Activated naive CD8-positive, alpha-beta T cell treated with anti-CD3 and anti-CD28 coated beads for 36 hours (primary cell): Measurements from ENCODE around the gene GAS2. TPM values are rescaled to one million over a fixed set of nuclear protein-coding genes. Genes with fewer than 3 reads are reported as not detected.
"Not testable (repeated sequence)": the region's sequence is repeated elsewhere in the genome, so short reads cannot be mapped to it uniquely, and the experiment has no call there.

Experiments
- DNase-seq: peaks from one replicate; pipeline ENCODE4 v3.0.0; 2021
- H3K27ac Mint-ChIP-seq: one replicate; pipeline ENCODE4 v1.8.0; 2022; ENCODE audit warnings: mild to moderate bottlenecking, moderate library complexity, mixed read lengths
- H3K27me3 Mint-ChIP-seq: one replicate; pipeline ENCODE4 v1.8.0; 2022; ENCODE audit warnings: mild to moderate bottlenecking, mixed read lengths
- H3K36me3 Mint-ChIP-seq: one replicate; pipeline ENCODE4 v1.8.0; 2021; ENCODE audit warnings: mild to moderate bottlenecking, mixed read lengths
- H3K4me1 Mint-ChIP-seq: one replicate; pipeline ENCODE4 v1.8.0; 2021; ENCODE audit warnings: mixed read lengths
- H3K4me3 Mint-ChIP-seq: one replicate; pipeline ENCODE4 v1.8.0; 2022; ENCODE audit warnings: mild to moderate bottlenecking, moderate library complexity, mixed read lengths
- H3K9me3 Mint-ChIP-seq: one replicate; pipeline ENCODE4 v1.8.0; 2022; ENCODE audit warnings: mixed read lengths
- total RNA-seq, 2 experiments: library from RNA; stranded (reverse); gene quantifications; one replicate each; pipeline ENCODE4 v1.2.3, GENCODE V29; 2021

GAS2 gene
- total RNA-seq = 1 to 10 TPM; 1.9 to 2.4 TPM

DNA sequence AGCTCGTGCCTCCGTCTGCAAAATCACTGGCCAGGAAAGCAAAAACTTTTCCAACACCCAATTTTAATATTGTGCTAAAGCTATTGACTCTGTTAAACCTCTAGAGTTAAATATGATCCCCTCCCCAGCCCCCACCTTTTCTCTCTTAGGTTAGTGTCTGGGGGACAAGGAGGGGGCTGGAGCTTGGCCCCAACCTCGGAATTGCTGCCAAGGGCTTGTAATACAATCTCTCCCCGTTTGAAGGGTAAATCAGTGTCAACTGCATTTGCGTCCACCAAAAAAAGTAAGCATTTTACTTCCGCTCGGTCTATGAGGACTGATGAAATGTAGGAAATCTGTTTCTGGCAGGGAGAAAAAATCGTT, at the start of gene GAS2:
Gene GAS2 (plus strand): TSS at position 287 of the 363 bp plus-strand sequence. CDS start 8,259 bp downstream, outside the sequence.
- Mint-ChIP-seq H3K9me3 (no peaks in the 10 kb centered on the region), H3K27me3 (peaks cover 62% of the 10 kb centered on the region)

DNA sequence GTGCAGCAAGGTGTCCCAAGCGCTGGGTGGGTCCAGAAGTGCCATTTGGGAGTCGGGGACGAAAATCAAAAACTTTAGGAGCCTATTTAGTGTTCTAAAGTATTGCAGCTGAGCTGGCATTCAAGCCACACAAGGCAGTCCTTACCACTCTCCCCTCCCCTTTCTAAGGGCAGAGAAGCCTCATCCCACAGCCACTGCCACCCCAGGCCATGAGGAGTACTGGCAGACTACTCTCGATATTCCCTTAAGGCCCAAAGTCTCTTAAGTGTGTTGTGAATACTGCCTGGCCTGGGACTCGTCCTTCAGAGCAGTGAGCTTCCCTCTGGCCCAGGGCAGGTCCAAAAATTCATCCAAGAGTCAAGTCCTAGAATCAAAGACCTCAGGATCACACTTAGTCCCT, 48.5 kb upstream of the GAS2 start:
- Mint-ChIP-seq H3K9me3 (peaks cover 5% of the 10 kb centered on the region), H3K27ac (no peak overlapping the region), H3K4me3 (no peak overlapping the region), H3K27me3 (no peaks in the 10 kb centered on the region), H3K36me3 (peaks cover 34% of the 10 kb centered on the region), H3K4me1 (peaks cover 13% of the 10 kb centered on the region)
- DNase-seq = no peak

More for the DNA sequence above, at the start of gene GAS2:
- no peak within 1 kb of the TSS for H3K27ac Mint-ChIP-seq
- no peaks in the 10 kb centered on the region for H3K36me3 Mint-ChIP-seq
- DNase-seq = no peak
- H3K4me1 Mint-ChIP-seq = peaks cover 22% of the 10 kb centered on the region
- H3K4me3 Mint-ChIP-seq = peak within 1 kb of the TSS; percentile 85

DNA sequence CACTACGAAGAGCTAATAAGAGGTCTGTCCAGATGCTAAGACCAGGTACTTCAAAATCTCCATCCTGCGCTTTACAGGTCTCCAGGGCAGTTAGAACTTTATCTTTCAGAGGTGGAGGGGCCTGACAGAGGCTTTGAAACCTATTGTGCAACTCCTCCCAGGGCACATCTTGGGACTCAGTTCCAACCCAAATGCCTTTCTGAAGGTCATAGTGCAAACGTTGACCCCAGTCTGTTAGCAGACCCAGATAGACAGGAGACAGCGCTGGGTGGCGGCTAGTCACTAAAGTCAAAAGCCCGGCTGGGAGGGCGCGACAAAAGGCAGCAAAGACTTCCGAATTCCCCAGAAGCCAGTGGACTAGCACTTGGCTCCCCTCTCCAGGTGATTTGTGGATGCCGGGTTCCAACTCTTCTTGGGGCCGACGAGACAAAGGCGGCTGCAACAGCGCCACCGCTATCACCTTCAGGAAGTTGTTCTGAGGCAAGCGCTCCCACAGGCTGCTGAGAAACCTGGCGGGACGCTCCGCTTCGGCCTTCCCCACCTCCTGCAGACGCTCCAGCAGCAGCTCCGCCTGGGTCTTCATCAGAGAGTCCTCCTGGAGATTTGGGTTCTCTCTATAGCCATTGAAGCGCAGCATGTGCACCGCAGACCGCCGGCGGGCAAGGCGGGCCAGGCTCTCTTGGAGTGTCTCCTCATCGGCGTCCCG, 41.5 kb upstream of the GAS2 start:
- Mint-ChIP-seq H3K27ac (peak overlapping the region; percentile 99), H3K4me3 (peak overlapping the region; percentile 96), H3K27me3 (no peaks in the 10 kb centered on the region), H3K4me1 (peaks cover 35% of the 10 kb centered on the region), H3K36me3 (peaks cover 40% of the 10 kb centered on the region), H3K9me3 (peaks cover 3% of the 10 kb centered on the region)
- peak; percentile 59 for DNase-seq

DNA sequence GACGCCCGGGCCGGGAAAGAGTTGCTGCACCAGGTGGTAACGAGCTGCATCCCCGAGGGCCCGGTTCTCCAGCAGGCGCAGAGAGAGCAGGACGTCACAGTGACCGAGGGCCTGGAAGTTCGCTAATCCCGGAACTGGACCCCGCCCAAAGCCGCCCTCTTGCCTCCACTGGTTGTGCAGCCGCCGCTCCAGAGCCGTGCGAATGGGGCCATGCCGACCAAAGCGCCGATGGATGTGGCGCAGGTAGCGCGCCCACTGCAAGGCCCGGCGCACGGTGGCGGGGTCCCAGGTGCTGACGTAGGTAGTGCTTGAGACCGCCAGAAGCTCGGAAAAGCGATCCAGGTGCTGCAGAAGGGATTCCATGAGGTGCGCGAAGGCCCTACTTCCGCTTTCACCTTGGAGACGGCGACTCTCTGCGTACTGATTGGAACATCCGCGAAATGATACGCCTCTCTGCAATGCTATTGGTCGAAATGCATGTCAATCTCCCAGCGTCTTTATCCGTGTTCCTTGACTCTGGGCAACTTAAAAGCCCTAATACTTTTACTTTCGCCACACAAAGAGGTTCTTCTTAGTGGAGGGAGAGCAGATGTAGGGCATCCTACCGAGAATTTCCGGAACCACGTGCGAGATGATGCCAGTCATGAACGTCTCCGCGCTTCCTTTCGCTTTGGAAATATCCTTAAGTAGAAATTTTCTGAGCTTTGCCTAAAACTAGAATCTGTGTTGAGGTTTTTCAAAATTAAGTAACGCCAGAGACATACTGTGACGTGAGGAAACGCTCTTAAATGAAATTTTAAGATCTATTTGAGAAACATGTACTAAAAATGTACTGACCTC, 40.7 kb upstream of the GAS2 start, which contains the start of gene FANCF:
Gene FANCF (minus strand): TSS at position 376 of the 840 bp plus-strand sequence. CDS start 13 bp downstream, at position 363.
- Mint-ChIP-seq H3K4me3 (peak within 1 kb of the TSS; percentile 96), H3K9me3 (peaks cover 3% of the 10 kb centered on the region), H3K27me3 (no peaks in the 10 kb centered on the region), H3K27ac (peak within 1 kb of the TSS; percentile 99), H3K4me1 (peaks cover 35% of the 10 kb centered on the region), H3K36me3 (peaks cover 32% of the 10 kb centered on the region)
- DNase-seq = peak; percentile 89

DNA sequence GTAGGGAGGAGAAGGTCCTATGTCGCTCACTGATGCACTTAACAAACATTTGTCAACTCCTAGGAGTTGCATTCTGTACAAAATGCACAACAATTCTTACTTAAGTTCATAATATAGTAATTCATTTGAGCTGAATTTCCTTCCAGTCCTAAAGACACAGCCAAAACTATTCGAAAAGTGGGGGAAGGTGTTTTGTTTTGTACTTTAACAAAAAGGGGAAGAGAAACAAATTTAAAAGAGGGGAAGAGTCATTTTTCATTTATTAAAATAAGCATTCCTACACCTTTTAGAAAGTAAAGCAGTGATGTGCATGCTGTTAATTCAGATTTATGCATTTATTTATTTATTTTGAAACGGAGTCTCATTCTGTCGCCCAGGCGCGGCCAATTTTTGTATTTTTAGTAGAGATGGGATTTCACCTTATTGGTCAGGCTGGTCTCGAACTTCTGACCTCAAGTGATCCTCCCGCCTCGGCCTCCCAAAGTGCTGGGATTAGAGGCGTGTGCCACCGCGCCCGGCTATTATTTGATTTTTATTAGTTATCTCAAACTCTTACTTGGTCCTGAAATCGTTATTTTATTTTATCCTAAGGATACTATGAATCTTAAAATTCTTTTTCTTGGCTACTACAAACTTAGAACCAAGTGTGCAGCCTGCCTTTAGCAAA, 39.7 kb upstream of the GAS2 start:
- Mint-ChIP-seq H3K36me3 (peaks cover 22% of the 10 kb centered on the region), H3K4me3 (peak overlapping the region; percentile 96), H3K9me3 (peaks cover 3% of the 10 kb centered on the region), H3K4me1 (peaks cover 28% of the 10 kb centered on the region), H3K27me3 (no peaks in the 10 kb centered on the region), H3K27ac (peak overlapping the region; percentile 99)
- DNase-seq = no peak

DNA sequence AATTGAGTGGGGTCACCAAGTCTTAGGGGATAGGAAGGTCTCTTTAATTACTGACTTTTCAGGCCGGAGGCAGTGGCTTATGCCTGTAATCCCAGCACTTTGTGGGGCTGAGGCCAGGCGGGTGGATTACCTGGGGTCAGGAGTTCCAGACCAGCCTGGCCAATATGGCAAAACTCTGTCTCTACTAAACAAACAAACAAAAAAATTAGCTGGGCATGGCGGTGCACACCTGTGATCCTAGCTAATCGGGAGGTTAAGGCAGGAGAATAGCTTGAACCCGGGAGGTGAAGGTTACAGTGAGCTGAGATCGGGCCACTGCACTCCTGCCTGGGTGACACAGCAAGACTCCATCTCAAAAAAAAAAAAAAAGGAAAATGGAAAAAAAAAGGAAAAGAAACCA, 39.0 kb upstream of the GAS2 start:
- H3K27me3 Mint-ChIP-seq = no peaks in the 10 kb centered on the region
- H3K9me3 Mint-ChIP-seq = peaks cover 3% of the 10 kb centered on the region
- peaks cover 27% of the 10 kb centered on the region for H3K4me1 Mint-ChIP-seq
- no peak overlapping the region for H3K4me3 Mint-ChIP-seq
- peaks cover 19% of the 10 kb centered on the region for H3K36me3 Mint-ChIP-seq
- no peak overlapping the region for H3K27ac Mint-ChIP-seq
- no peak for DNase-seq

DNA sequence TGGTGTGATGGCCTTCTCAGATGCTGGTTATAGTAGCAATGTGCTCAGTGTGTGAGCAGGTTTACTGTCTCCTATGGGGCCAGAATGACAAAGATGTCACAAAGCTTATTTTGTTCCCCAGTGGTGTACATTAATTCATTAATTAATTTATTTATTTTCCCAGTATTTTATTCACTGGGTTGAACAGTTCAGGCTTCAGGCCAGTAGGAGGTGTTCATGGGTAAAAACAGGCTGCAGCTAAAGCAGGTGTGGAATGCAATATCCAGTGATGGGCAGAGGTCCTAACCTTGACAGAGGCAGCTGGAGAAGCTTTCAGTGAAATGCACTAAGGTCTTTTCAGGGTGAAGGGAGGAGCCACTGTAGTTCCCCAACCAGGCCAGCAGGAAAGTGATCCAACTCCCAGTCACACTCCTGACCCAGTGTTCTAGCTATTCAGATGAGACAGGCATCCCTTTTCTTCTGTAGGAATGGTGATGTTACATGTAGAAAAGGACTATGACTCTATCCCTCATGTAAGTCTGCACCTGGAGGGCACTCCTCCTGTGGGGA, 33.0 kb upstream of the GAS2 start:
- DNase-seq = no peak
- H3K9me3 Mint-ChIP-seq = peaks cover 1% of the 10 kb centered on the region
- H3K36me3 Mint-ChIP-seq = peaks cover 7% of the 10 kb centered on the region
- H3K4me3 Mint-ChIP-seq = no peak overlapping the region
- H3K27me3 Mint-ChIP-seq = no peaks in the 10 kb centered on the region
- H3K27ac Mint-ChIP-seq = no peak overlapping the region
- H3K4me1 Mint-ChIP-seq = peaks cover 5% of the 10 kb centered on the region

DNA sequence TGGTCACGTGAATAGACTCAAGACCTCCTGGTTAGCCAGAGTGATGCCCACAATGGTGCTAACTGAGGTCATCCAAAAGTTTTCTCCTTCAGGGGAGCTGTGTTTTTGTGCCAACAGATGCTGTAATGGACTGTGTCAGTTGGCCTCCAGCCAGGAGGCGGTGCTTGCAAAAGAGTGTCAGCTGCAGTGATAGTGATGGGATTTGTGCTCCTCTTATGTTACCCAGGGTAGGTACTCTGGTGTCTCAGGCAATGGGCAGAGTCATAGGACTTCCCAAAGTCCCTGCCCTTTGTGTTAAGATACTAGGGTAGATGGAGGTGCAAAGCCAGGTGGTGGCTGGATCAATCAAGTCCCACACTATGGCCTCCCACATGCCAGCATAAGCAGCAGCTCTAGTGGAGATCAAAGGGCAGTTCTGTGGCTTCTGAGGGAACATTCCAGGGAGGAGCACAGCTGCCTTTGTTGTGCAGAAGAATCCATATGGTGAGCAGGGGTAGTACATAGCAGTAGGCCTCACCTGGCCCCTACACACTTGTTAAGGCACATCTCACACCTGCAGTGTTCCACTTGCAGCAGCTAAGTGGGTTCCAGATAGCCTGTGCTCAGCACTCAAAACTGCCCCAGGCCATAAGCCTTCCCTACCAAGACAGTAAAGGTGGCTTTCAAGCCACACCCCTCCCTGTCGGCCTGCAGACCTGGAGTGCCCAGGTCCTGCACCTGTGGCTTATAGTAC, 31.3 kb upstream of the GAS2 start:
- Mint-ChIP-seq H3K27ac (no peak overlapping the region), H3K9me3 (peaks cover 1% of the 10 kb centered on the region), H3K4me3 (no peak overlapping the region), H3K4me1 (peaks cover 5% of the 10 kb centered on the region), H3K27me3 (no peaks in the 10 kb centered on the region), H3K36me3 (peaks cover 7% of the 10 kb centered on the region)
- no peak for DNase-seq

DNA sequence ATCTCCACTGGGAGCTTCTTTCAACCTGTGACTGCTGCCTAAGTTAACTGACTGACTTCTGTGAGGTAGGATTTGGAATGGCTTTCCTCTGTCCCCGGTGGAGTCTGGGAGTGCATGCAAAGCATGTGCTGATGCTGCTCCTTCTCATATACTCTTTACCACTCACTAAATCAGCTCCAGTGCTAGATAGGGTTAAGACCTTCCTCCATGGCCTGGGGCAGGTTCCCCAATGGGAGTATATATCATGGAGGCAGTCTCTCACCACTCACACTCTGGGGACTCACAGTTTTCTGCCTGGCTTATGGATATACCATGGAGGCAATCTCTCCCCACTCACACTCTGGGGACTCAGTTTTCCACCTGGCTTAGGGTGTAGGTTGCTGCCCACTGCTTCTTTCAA, 30.7 kb upstream of the GAS2 start:
- peaks cover 5% of the 10 kb centered on the region for H3K4me1 Mint-ChIP-seq
- no peak overlapping the region for H3K4me3 Mint-ChIP-seq
- H3K27ac Mint-ChIP-seq = no peak overlapping the region
- H3K36me3 Mint-ChIP-seq = peaks cover 7% of the 10 kb centered on the region
- DNase-seq = no peak
- peaks cover 1% of the 10 kb centered on the region for H3K9me3 Mint-ChIP-seq
- no peaks in the 10 kb centered on the region for H3K27me3 Mint-ChIP-seq

DNA sequence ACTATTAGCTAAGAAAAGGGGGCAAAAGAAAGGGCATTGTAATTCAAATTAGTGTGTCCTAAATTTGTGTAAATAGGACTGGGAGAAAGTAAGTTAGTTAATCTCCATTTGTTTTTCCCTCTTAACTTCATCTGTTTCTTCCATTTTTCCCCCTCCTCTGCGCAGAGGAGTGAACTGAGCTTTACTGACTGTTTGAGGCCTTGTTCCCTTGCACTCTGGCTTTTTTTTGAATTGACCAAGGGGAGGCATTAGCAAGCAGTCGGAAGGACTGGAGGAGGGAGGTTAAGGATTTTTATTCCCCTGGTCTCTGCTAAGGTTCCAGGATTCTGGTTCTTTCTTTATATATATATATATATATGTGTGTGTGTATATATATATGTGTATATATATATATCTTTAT, 25.5 kb upstream of the GAS2 start:
- Mint-ChIP-seq H3K27me3 (no peaks in the 10 kb centered on the region), H3K27ac (no peak overlapping the region), H3K9me3 (no peaks in the 10 kb centered on the region), H3K4me3 (no peak overlapping the region), H3K4me1 (peaks cover 2% of the 10 kb centered on the region), H3K36me3 (no peaks in the 10 kb centered on the region)
- DNase-seq = no peak

DNA sequence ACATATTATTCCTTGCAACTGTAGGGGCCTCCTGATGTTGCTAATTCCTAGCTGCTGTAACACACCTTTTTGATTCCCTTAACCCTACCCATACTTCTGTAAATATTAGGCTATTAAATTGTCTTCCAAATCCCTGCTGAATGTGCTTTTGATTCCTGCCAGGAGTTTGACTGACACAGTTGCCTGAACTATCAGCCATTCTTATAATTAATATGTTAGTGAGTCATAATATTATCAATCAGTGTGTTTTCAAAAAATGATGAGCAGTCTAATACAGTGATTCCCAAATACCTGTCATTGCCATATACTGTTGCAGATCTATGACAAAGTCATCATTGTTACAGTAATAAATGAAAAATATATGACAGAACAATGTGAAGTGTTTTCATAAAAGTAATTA, 24.9 kb upstream of the GAS2 start:
- Mint-ChIP-seq H3K4me3 (no peak overlapping the region), H3K4me1 (peaks cover 2% of the 10 kb centered on the region), H3K36me3 (no peaks in the 10 kb centered on the region), H3K9me3 (no peaks in the 10 kb centered on the region), H3K27me3 (no peaks in the 10 kb centered on the region), H3K27ac (no peak overlapping the region)
- no peak for DNase-seq

DNA sequence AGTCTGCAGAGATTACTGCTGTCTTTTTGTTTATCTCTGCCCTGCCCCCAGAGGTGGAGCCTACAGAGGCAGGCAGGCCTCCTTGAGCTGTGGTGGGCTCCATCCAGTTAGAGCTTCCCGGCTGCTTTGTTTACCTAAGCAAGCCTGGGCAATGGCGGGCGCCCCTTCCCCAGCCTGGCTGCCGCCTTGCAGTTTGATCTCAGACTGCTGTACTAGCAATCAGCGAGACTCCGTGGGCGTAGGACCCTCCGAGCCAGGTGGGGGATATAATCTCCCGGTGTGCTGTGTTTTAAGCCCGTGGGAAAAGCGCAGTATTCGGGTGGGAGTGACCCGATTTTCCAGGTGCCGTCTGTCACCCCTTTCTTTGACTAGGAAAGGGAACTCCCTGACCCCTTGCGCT, 14.1 kb upstream of the GAS2 start:
- not testable (repeated sequence) for H3K27ac Mint-ChIP-seq

DNA sequence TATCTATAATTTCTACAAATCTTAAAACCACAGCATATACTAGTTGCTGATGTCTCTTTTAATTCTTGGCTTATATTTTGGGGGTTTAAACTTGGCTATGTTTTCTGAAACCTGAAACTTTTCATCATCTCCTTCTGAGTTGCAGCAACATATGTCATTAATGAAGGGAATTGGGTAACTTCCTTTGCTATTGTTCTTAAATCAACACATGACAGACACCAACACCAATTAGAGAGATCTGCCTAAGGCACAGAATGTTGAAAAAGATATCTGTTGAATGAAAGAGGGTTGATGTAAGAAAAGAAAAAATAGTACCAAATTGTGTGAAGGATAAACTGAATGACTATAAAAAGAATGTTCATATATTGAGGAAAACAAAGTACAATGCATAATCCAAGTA, 10.3 kb upstream of the GAS2 start:
- Mint-ChIP-seq H3K4me1 (peaks cover 17% of the 10 kb centered on the region), H3K27ac (no peak overlapping the region), H3K36me3 (no peaks in the 10 kb centered on the region), H3K9me3 (peaks cover 3% of the 10 kb centered on the region), H3K4me3 (no peak overlapping the region), H3K27me3 (no peaks in the 10 kb centered on the region)
- DNase-seq = no peak

More for the DNA sequence above, 14.1 kb upstream of the GAS2 start:
- H3K4me3 Mint-ChIP-seq, H3K27me3 Mint-ChIP-seq, DNase-seq, H3K36me3 Mint-ChIP-seq, H3K9me3 Mint-ChIP-seq: not testable (repeated sequence)
- peaks cover 15% of the 10 kb centered on the region for H3K4me1 Mint-ChIP-seq

DNA sequence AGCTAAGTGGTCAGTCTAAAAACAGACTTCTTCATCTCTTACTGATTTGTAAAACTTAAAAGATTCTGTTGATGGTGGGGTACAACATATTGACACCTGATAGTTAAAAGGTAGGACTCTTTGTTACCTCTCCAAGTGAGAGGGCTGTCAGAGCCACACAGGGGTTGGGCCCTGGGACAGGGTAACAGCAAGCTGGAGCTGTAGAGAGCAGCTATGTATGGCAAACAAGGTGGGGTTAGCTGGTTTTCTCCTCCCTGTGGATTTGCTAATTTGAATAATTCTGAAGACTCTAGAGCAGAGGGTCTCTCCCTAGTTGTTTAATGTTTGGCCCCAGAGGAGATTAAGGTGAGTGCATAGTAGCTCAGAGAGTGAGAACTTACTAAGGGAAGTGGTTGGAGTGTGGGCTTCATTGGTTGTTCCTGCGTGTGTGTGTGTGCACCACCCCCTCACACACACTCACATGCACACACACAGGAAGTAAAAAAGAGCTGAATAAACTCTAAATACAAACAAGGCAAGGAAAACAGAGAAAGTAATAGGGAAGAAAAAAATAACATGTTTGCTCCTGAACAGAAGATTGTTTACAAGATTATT, 9.2 kb upstream of the GAS2 start:
- H3K4me3 Mint-ChIP-seq = no peak overlapping the region
- no peak for DNase-seq
- H3K36me3 Mint-ChIP-seq = no peaks in the 10 kb centered on the region
- H3K27me3 Mint-ChIP-seq = no peaks in the 10 kb centered on the region
- H3K27ac Mint-ChIP-seq = peak overlapping the region; percentile 15
- no peaks in the 10 kb centered on the region for H3K9me3 Mint-ChIP-seq
- H3K4me1 Mint-ChIP-seq = peaks cover 17% of the 10 kb centered on the region
